ENCODE results near the gene MEX3D.

Gene MEX3D

DNA sequence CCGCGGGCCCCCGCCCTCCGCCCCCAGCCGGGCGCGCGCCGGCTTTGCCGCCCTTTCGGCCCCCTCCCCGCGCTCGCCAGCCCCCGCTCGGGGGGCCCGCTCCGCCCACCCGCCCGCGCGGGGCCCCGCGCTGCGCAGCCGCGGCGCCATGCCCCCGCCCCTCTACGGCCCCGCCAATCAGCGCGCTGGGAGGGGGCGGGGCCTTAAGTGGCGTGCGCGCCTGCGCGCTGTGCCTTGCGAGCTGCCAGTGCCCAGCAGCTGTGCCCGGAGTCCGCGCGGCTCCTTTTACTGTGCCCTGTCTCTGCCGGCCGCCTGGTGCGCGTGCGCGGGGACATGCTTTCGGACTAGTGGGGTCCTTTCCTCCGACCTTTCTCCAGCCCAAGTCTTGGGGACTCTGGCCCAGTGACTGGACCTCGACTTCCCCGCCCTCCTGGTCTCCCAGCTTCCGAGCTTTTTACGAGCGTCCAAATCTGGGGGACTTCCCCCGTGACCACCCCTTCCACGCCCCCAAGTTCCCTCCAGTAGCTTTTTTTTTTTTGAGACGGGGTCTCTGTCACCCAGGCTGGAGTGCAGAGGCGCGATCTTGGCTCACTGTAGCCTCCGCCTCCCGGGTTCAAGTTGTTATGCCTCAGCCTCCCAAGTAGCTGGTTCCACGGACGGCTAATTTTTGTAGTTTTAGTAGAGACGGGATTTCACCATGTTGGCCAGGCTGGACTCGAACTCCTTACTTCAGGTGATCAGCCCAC is 24.8 kb upstream of the MEX3D start, which contains the start of gene MBD3:
Gene MBD3 (minus strand): TSS at position 111 of the 746 bp plus-strand sequence. CDS start 234 bp downstream, outside the sequence.
- DNase-seq = peak; percentile 74

DNA sequence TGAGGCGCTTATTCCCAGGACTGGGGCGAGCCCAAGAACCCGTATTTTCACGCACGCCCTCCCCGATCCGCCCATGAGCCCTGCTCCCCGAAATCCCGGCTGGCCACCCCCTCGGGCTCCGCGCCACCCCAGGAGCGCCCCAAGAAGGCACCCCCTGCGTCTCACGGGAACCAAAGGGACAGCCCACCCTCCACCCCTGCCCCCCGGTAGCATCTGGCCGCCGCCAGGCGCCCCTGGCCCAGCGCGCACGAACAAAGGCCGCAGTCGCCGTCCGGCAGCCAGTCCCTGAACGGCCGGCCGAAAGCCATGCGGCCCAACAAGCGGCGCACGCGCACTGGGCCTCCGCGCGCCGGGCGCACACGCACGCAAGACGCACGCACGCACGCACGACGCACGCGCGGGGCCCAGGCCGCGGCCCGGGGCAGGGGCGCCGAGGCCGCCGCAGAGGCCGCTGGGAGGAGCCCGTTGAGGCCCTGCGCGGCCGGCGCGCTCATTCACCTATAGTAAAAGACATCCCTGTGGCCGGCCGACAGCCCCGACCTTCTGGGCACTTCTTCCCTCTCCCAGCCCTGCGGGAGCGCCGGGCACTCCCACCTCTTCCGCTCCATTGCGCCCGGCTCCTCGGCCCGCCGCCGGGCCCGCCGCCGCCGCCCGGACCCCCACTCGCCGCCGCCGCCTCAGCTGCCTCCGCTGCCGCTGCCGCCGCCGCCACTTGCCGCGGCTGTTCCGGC is 24.1 kb upstream of the MEX3D start:
- peak; percentile 72 for DNase-seq

DNA sequence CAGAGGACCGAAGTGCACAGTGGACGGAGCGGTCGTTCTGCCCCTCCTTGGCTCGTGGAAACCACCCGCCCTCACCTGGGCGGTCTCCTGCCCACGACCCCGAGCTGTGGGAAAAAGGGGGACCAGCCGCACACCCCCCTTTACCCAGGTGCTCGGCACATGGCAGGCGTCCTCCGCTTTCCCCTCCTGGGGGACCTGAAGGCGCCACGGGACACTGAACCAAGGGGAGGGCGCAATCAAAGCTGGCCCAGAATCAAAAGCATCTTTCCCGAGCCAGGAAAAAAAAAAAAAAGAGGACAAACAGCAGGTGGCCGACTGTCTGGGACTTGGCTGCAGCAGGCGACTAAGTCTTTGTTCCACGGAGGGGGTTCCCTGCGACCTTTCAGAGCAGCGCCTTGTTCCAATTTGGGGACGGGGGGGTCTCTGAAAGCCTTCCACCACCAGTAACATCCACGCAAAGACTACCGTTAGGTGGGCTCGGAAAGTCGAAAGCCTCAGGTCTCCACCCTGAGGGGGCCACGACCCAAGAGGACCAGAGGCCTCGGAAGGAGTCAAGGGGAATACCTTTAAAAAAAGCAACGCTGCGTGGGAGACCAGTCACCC is 23.4 kb upstream of the MEX3D start:
- DNase-seq = no peak

GRCh38 chr19:1590641-1591397 is 22.7 kb upstream of the MEX3D start:
- DNase-seq = no peak

GRCh38 chr19:1587872-1588271 is 19.7 kb upstream of the MEX3D start:
- no peak for DNase-seq

GRCh38 chr19:1585243-1585580 is 17.1 kb upstream of the MEX3D start:
- no peak for DNase-seq

GRCh38 chr19:1584500-1585242 is 16.5 kb upstream of the MEX3D start:
- DNase-seq = no peak

DNA sequence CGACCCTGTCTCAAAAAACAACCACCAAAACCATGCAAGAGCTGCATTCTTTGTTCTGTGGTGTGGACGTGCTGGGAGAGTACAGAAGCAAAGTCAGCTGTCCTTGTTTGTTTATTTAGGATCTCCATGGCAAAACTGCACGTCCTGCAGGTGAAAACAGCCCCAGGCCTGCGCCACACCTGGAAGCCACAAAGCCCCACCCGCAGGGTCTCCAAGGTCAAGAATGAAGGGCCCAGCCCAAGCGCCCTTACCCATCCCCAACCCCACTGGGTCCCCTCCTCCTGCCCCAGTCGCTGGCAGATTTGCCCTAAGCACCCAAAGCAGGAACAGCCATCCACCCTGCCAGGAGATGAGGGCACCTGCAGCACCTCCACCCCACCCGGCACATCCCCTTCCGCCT is 14.1 kb upstream of the MEX3D start:
- DNase-seq = no peak

DNA sequence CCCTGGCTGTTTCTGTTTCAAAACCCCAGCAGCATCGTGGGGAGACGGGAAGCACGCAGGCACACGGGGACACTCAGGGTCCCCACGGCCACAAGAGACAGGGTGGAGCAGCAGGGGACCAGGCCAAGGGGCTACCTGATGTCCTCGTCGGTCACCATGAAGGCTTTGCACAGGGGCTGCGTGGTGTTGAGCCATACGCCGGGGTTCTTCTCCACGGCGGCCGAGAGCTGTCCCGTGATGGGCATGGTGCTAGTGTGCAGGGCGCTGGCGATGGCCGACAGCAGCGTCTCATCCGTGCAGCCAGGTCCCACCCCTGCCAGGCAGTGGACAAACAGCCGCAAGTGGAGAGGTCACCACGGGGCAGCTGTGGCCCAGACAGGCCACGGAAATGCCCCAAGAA is 12.8 kb upstream of the MEX3D start:
- DNase-seq = no peak

DNA sequence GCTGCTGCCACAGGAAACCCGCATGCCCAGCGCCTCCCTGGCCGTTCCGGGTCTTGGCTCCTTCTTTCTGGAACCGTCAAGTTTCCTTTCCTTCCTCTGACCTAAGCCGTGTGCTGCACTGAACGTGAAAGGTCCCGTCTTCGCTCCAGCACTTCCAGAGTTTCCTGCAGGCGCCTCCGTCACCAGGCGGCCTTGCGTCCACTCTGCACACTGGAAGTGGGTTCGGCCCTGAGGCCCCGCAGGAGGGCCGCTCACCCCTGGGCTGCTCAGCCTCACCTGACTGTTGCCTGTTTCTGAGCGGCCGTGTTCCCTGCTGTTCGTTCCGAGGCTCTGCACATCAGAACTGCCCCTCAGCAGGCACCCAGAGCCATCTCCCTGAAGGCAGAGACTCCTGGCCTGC is 12.3 kb upstream of the MEX3D start:
- no peak for DNase-seq

DNA sequence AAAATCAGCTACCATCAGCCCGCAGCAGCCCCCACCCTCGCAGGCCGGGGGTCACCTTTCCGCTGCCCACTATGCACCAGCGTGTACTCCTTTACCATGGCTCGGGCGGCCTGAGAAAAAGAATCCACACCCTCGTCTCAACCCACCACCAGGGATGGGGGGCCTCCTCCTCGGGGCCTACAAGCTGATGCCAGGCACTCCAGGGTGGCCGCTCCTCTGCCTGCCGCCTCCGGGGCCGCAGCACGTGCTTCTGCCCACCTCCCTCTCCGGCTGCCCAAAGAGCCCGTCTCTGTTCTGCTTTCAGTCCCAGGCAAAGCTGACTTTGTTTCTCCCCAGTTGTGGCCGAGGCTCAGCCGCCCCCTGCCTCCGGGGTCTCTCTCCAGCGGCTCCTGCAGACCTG is 11.1 kb upstream of the MEX3D start:
- DNase-seq = no peak

GRCh38 chr19:1577929-1578618 is 9.9 kb upstream of the MEX3D start:
- no peak for DNase-seq

DNA sequence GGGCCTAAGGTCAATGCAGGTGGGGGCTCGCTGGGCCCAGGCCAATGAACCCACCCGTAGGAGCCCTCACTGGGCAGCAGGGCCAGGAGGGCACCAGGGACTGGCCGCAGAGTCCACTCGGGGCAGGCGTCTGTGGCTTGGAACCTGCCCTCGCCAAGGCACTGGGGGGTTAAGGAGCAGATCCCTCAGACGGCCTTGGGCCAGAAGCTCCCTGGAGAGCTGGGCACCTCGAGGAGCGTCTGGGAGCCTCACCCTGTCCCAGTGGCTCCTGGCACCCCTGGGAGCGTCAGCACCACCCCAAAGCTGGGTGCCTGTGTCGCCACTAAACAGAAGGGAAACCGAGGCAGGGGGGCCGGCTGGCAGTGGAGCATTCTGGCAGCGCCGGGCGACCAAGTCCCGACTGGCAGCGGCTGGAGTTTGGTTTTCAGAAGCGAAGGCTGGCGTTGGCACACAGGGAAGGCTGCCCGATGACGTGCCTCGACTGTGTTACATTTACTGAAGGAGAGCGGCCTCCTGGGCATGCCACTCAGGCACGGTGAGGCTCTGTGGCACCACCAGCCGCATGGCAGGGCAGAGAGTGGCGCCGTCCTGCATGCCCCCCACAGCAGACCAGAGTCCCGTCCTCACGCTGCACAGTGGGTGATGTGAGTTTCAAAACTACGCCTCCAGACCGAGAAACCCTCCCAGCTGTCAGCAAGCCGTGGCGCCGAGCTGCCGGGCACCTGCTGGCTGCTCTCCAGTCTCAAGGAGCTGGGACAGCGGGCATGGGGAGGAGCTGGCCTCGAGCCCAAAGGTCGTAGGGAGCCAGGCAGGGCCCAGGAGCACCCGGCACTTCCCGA is 9.2 kb upstream of the MEX3D start:
- no peak for DNase-seq

GRCh38 chr19:1576242-1577089 is 8.3 kb upstream of the MEX3D start:
- DNase-seq = no peak

- no peak for DNase-seq
These were observed 7.5 kb upstream of the MEX3D start for GRCh38 chr19:1575323-1576241.

GRCh38 chr19:1574354-1575136 is 6.4 kb upstream of the MEX3D start:
- no peak for DNase-seq

DNA sequence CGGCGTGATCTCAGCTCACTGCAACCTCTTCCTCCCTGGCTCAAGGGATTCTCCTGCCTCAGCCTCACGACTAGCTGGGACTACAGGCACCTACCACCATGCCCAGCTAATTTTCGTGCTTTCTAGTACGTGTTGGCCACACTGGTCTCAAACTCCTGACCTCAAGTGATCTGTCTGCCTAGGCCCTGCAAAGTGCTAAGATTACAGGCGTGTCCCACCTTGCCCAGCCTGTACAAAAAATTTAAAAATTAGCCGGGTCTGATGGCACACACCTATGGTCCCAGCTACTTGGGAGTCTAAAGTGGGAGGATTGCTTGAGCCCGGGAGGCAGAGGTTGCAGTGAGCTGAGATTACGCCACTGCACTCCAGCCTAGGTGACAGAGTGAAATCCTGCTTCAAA is 4.7 kb upstream of the MEX3D start:
- DNase-seq = no peak

DNA sequence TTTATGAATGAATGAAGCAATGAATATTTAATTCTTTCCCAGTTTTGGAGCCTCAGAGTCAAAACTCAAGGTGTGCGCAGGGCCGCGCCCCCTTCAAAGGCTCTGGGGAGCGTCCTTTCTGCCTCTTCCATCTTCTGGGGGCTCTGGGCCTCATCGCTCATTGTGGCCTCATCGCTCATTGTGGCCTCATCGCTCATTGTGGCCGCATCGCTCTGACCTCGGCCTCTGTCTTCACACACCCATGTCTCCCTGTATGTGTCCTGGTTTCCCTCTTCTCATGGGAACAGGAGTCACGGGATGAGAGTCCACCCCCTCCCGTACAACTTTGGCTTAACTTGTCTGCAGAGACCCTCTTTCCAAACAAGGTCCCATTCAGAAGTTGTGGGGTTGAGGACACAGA is 3.2 kb upstream of the MEX3D start:
- DNase-seq = no peak
